WTC11 (cell line): Measurements from ENCODE around the gene NSMF. TPM values are rescaled to one million over a fixed set of nuclear protein-coding genes. Genes with fewer than 3 reads are reported as not detected.

ENCODE experiments used
- ATAC-seq: fragments of 200-7000 bp; cut with Tn5 transposase; 2 replicates; pipeline ENCODE4 v1.10.0; 2021; ENCODE audit warnings: mild to moderate bottlenecking, moderate library complexity
- CTCF ChIA-PET: fragments of 300-600 bp; sonication (Branson Sonifier 250); formaldehyde crosslinking; loops from one replicate; lab custom pipeline; 2021; ENCODE audit warnings: antibody characterized with exemption; lab: Charles Lee
- POLR2A ChIA-PET: fragments of 350-600 bp; sonication (Branson Sonifier 250); formaldehyde crosslinking; loops from one replicate; lab custom pipeline; 2021; ENCODE audit warnings: antibody characterized with exemption; lab: Charles Lee
- DNase-seq: peaks from one replicate; pipeline ENCODE4 v3.0.0; 2021; ENCODE audit warnings: low spot score
- H3K27ac Mint-ChIP-seq: 2 replicates; pipeline ENCODE4 v1.8.0; 2021; ENCODE audit warnings: mixed read lengths
- H3K27me3 Mint-ChIP-seq: 2 replicates; pipeline ENCODE4 v1.8.0; 2021; ENCODE audit warnings: low read depth, mild to moderate bottlenecking, moderate library complexity, mixed read lengths
- H3K36me3 Mint-ChIP-seq: 2 replicates; pipeline ENCODE4 v1.8.0; 2021; ENCODE audit warnings: mixed read lengths
- H3K4me1 Mint-ChIP-seq: 2 replicates; pipeline ENCODE4 v1.8.0; 2022; ENCODE audit warnings: mixed read lengths
- H3K4me3 Mint-ChIP-seq: 2 replicates; pipeline ENCODE4 v1.8.0; 2021; ENCODE audit warnings: mild to moderate bottlenecking, moderate library complexity, mixed read lengths
- H3K9me3 Mint-ChIP-seq: 2 replicates; pipeline ENCODE4 v1.8.0; 2021; ENCODE audit warnings: mixed read lengths
- FOXK1 ChIP-seq: sonication (generic); formaldehyde crosslinking; IDR thresholded peaks from 2 replicates; pipeline ENCODE4 v1.8.0; 2022; ENCODE audit warnings: mild to moderate bottlenecking, moderate library complexity, missing genetic modification reagents
- HMGA2 ChIP-seq: fragments of 250-450 bp; sonication (Bioruptor Pico); IDR thresholded peaks from 2 replicates; pipeline ENCODE4 v1.4.0; 2021; ENCODE audit warnings: mild to moderate bottlenecking, moderate library complexity
- IRF1 ChIP-seq: sonication (generic); formaldehyde crosslinking; IDR thresholded peaks from 2 replicates; pipeline ENCODE4 v1.8.0; 2023; ENCODE audit warnings: missing genetic modification reagents
- MAX ChIP-seq: sonication (generic); formaldehyde crosslinking; IDR thresholded peaks from 2 replicates; pipeline ENCODE4 v1.8.0; 2022; ENCODE audit warnings: mild to moderate bottlenecking, missing genetic modification reagents
- SP1 ChIP-seq: sonication (generic); formaldehyde crosslinking; conservative IDR thresholded peaks from 2 replicates; pipeline ENCODE4 v1.8.1; 2022; ENCODE audit warnings: missing genetic modification reagents
- STAT6 ChIP-seq: sonication (generic); formaldehyde crosslinking; conservative IDR thresholded peaks from 2 replicates; pipeline ENCODE4 v1.8.1; 2023; ENCODE audit warnings: mild to moderate bottlenecking, low read depth, missing genetic modification reagents, moderate library complexity
- ZBTB43 ChIP-seq: sonication (generic); formaldehyde crosslinking; IDR thresholded peaks from 2 replicates; pipeline ENCODE4 v1.8.1; 2023; ENCODE audit warnings: mild to moderate bottlenecking, missing genetic modification reagents
- ZNF138 ChIP-seq: sonication (generic); formaldehyde crosslinking; conservative IDR thresholded peaks from 2 replicates; pipeline ENCODE4 v1.8.1; 2022; ENCODE audit warnings: mild to moderate bottlenecking, moderate library complexity, missing genetic modification reagents
- ZNF281 ChIP-seq: sonication (generic); formaldehyde crosslinking; IDR thresholded peaks from 2 replicates; pipeline ENCODE4 v1.8.0; 2023; ENCODE audit warnings: mild to moderate bottlenecking, missing genetic modification reagents
- ZNF396 ChIP-seq: fragments of 250-450 bp; sonication (Bioruptor Pico); IDR thresholded peaks from 2 replicates; pipeline ENCODE4 v1.8.0; 2021; ENCODE audit warnings: mild to moderate bottlenecking, moderate library complexity, borderline replicate concordance
- ZNF416 ChIP-seq: fragments of 250-450 bp; sonication (Bioruptor Pico); IDR thresholded peaks from 2 replicates; pipeline ENCODE4 v1.9.0; 2021; ENCODE audit warnings: mild to moderate bottlenecking, inconsistent platforms
- ZNF425 ChIP-seq: fragments of 250-450 bp; sonication (Bioruptor Pico); conservative IDR thresholded peaks from 2 replicates; pipeline ENCODE4 v1.9.0; 2021; ENCODE audit warnings: mild to moderate bottlenecking
- total RNA-seq: library from RNA; stranded (reverse); gene quantifications from 3 replicates; pipeline ENCODE4 v1.2.3, GENCODE V29; 2021
- TF ChIP-seq, protein P1 (sequence below): sonication (generic); formaldehyde crosslinking; IDR thresholded peaks from 2 replicates; pipeline ENCODE4 v1.8.1; 2023; ENCODE audit warnings: mild to moderate bottlenecking, missing genetic modification reagents
- TF ChIP-seq, protein P2 (sequence below): fragments of 200-600 bp; IDR thresholded peaks from 2 replicates; pipeline ENCODE4 v1.8.0; 2022; ENCODE audit warnings: antibody characterized with exemption
- TF ChIP-seq, protein P3 (sequence below): fragments of 250-450 bp; sonication (Bioruptor Pico); IDR thresholded peaks from 2 replicates; pipeline ENCODE4 v1.9.0; 2021; ENCODE audit warnings: mild to moderate bottlenecking, borderline replicate concordance

Gene NSMF
- total RNA-seq, 1 experiment from 2014 or later: 61.9 TPM

- no peak for TF ChIP-seq IRF1 (CRISPR knock-in tag)
- TF ChIP-seq, protein P1, sequence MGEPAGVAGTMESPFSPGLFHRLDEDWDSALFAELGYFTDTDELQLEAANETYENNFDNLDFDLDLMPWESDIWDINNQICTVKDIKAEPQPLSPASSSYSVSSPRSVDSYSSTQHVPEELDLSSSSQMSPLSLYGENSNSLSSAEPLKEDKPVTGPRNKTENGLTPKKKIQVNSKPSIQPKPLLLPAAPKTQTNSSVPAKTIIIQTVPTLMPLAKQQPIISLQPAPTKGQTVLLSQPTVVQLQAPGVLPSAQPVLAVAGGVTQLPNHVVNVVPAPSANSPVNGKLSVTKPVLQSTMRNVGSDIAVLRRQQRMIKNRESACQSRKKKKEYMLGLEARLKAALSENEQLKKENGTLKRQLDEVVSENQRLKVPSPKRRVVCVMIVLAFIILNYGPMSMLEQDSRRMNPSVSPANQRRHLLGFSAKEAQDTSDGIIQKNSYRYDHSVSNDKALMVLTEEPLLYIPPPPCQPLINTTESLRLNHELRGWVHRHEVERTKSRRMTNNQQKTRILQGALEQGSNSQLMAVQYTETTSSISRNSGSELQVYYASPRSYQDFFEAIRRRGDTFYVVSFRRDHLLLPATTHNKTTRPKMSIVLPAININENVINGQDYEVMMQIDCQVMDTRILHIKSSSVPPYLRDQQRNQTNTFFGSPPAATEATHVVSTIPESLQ (CRISPR knock-in tag): no peak
- TF ChIP-seq ZNF396 (CRISPR knock-in tag): no peak
- no peak for TF ChIP-seq MAX (CRISPR knock-in tag)
- TF ChIP-seq STAT6: no peak
- TF ChIP-seq SP1 (CRISPR knock-in tag): no peak
- no peak for TF ChIP-seq FOXK1
- TF ChIP-seq ZNF138 (CRISPR knock-in tag): no peak
Measured at GRCh38 chr9:137464291-137464999, 5.3 kb upstream of the NSMF start (continued).

GRCh38 chr9:137463931-137464290 lies 4.8 kb upstream of the NSMF start:
- no peaks in the 10 kb centered on the region for H3K27me3 Mint-ChIP-seq
- no peaks in the 10 kb centered on the region for H3K9me3 Mint-ChIP-seq
- POLR2A ChIA-PET: no interaction called here
- TF ChIP-seq HMGA2 (CRISPR knock-in tag): no peak
- TF ChIP-seq ZNF281 (CRISPR knock-in tag): no peak
- TF ChIP-seq, protein P2, sequence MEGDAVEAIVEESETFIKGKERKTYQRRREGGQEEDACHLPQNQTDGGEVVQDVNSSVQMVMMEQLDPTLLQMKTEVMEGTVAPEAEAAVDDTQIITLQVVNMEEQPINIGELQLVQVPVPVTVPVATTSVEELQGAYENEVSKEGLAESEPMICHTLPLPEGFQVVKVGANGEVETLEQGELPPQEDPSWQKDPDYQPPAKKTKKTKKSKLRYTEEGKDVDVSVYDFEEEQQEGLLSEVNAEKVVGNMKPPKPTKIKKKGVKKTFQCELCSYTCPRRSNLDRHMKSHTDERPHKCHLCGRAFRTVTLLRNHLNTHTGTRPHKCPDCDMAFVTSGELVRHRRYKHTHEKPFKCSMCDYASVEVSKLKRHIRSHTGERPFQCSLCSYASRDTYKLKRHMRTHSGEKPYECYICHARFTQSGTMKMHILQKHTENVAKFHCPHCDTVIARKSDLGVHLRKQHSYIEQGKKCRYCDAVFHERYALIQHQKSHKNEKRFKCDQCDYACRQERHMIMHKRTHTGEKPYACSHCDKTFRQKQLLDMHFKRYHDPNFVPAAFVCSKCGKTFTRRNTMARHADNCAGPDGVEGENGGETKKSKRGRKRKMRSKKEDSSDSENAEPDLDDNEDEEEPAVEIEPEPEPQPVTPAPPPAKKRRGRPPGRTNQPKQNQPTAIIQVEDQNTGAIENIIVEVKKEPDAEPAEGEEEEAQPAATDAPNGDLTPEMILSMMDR: no peak
- TF ChIP-seq ZBTB43 (CRISPR knock-in tag): no peak
- TF ChIP-seq, protein P3, sequence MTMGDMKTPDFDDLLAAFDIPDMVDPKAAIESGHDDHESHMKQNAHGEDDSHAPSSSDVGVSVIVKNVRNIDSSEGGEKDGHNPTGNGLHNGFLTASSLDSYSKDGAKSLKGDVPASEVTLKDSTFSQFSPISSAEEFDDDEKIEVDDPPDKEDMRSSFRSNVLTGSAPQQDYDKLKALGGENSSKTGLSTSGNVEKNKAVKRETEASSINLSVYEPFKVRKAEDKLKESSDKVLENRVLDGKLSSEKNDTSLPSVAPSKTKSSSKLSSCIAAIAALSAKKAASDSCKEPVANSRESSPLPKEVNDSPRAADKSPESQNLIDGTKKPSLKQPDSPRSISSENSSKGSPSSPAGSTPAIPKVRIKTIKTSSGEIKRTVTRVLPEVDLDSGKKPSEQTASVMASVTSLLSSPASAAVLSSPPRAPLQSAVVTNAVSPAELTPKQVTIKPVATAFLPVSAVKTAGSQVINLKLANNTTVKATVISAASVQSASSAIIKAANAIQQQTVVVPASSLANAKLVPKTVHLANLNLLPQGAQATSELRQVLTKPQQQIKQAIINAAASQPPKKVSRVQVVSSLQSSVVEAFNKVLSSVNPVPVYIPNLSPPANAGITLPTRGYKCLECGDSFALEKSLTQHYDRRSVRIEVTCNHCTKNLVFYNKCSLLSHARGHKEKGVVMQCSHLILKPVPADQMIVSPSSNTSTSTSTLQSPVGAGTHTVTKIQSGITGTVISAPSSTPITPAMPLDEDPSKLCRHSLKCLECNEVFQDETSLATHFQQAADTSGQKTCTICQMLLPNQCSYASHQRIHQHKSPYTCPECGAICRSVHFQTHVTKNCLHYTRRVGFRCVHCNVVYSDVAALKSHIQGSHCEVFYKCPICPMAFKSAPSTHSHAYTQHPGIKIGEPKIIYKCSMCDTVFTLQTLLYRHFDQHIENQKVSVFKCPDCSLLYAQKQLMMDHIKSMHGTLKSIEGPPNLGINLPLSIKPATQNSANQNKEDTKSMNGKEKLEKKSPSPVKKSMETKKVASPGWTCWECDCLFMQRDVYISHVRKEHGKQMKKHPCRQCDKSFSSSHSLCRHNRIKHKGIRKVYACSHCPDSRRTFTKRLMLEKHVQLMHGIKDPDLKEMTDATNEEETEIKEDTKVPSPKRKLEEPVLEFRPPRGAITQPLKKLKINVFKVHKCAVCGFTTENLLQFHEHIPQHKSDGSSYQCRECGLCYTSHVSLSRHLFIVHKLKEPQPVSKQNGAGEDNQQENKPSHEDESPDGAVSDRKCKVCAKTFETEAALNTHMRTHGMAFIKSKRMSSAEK (CRISPR knock-in tag): no peak
- TF ChIP-seq ZNF416 (CRISPR knock-in tag): no peak
- TF ChIP-seq ZNF425 (CRISPR knock-in tag): no peak

More at GRCh38 chr9:137463931-137464290, 4.8 kb upstream of the NSMF start:
- DNase-seq: no peak
- Mint-ChIP-seq H3K27ac (no peak overlapping the region), H3K4me3 (no peak overlapping the region), H3K36me3 (no peaks in the 10 kb centered on the region), H3K4me1 (no peaks in the 10 kb centered on the region)
- CTCF ChIA-PET: interaction anchor here (1.6 kb wide), 1 partner anchor 71 kb away, joined by 3 read pairs; no protein-coding TSS in a partner anchor
- ATAC-seq: no peak
